ENCODE results near the gene PARVB.

PARVB gene

GRCh38 chr22:44220727-44221680 is 196.9 kb downstream of the PARVB start:
- Histone ChIP-seq H3K4me1 (ENCODE audit: low read length) (no peaks in the 10 kb centered on the region), H3K27me3 (ENCODE audit: low read depth, low read length) (peaks cover 22% of the 10 kb centered on the region; the same call in 1 of the 2 replicates), H3K27ac (ENCODE audit: low read length) (no peak overlapping the region), H2AFZ (ENCODE audit: low read depth, low read length) (no peak overlapping the region), H3K9me3 (ENCODE audit: insufficient read depth, low read length) (0 out of 2 replicates have a peak, but pooled peaks cover 4% of the 10 kb centered on the region), H3K79me2 (ENCODE audit: low read length) (no peaks in the 10 kb centered on the region), H3K36me3 (replicated peaks; ENCODE audit: low read depth, low read length) (no peaks in the 10 kb centered on the region), H3K4me2 (ENCODE audit: low read length) (no peak overlapping the region), H3K9ac (ENCODE audit: low read length) (no peak overlapping the region), H3K4me3 (ENCODE audit: low read length) (no peak overlapping the region), H4K20me1 (ENCODE audit: insufficient read depth, low read length) (no peaks in the 10 kb centered on the region)
- TF ChIP-seq EZH2phosphoT487 (IDR thresholded peaks at IDR 0.05; ENCODE audit: low read depth) (no peak), CTCF (IDR thresholded peaks at IDR 0.05; ENCODE audit: low read depth, low read length) (no peak)

GRCh38 chr22:44221710-44222475 is 197.8 kb downstream of the PARVB start:
- TF ChIP-seq CTCF (IDR thresholded peaks at IDR 0.05; ENCODE audit: low read depth, low read length) (no peak), EZH2phosphoT487 (IDR thresholded peaks at IDR 0.05; ENCODE audit: low read depth) (no peak)
- H3K9me3 ChIP-seq (ENCODE audit: insufficient read depth, low read length) = 0 out of 2 replicates have a peak, but pooled peaks cover 4% of the 10 kb centered on the region
- H3K4me1 ChIP-seq (ENCODE audit: low read length) = no peaks in the 10 kb centered on the region
- no peak overlapping the region for H3K4me2 ChIP-seq (ENCODE audit: low read length)
- no peak overlapping the region for H2AFZ ChIP-seq (ENCODE audit: low read depth, low read length)
- H4K20me1 ChIP-seq (ENCODE audit: insufficient read depth, low read length) = no peaks in the 10 kb centered on the region
- H3K36me3 ChIP-seq (replicated peaks; ENCODE audit: low read depth, low read length) = no peaks in the 10 kb centered on the region
- H3K27ac ChIP-seq (ENCODE audit: low read length) = no peak overlapping the region
- no peaks in the 10 kb centered on the region for H3K79me2 ChIP-seq (ENCODE audit: low read length)
- H3K9ac ChIP-seq (ENCODE audit: low read length) = no peak overlapping the region
- H3K27me3 ChIP-seq (ENCODE audit: low read depth, low read length) = peaks cover 29% of the 10 kb centered on the region; the same call in 1 of the 2 replicates
- H3K4me3 ChIP-seq (ENCODE audit: low read length) = no peak overlapping the region
